Testis (tissue), 2 donors: ENCODE data around the gene NPEPPS.

Experiments used
- POLR2A ChIP-seq: fragments of 450-650 bp; IDR thresholded peaks from one replicate; pipeline ENCODE4 v1.6.1; 2017; ENCODE audit warnings: antibody characterized with exemption, mild to moderate bottlenecking, moderate library complexity
- TF ChIP-seq, protein P1 (sequence below), 3 experiments: fragments of 450-650 bp in 2 of 3; fragments of 200-600 bp in 1 of 3; sonication (generic) in 1 of 3; IDR thresholded peaks; one replicate each; pipeline ENCODE4 v1.5.1; 2016 to 2019; ENCODE audit warnings: antibody characterized with exemption in 3 of 3, mild to moderate bottlenecking in 2 of 3, moderate library complexity in 1 of 3

DNA sequence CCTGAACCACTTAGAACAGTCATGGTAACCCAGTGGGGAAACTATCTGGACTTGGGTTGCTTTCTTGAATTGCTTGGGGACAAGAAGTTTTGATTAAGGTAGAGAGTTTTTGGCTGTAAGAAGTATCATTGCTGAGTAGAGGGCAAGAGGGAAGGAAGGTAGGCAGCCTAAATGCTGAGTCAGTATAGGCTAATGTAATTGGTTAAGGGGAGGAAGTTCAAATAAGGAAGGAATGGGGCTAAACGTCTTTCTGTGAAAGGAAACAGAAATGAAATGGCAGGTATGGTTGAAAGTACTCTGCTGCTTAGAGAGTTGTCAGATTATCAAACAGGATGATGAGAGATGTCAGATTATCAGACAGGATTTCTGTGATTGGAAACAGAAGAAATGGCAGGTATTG, 139.2 kb downstream of the NPEPPS start:
- TF ChIP-seq, protein P1, sequence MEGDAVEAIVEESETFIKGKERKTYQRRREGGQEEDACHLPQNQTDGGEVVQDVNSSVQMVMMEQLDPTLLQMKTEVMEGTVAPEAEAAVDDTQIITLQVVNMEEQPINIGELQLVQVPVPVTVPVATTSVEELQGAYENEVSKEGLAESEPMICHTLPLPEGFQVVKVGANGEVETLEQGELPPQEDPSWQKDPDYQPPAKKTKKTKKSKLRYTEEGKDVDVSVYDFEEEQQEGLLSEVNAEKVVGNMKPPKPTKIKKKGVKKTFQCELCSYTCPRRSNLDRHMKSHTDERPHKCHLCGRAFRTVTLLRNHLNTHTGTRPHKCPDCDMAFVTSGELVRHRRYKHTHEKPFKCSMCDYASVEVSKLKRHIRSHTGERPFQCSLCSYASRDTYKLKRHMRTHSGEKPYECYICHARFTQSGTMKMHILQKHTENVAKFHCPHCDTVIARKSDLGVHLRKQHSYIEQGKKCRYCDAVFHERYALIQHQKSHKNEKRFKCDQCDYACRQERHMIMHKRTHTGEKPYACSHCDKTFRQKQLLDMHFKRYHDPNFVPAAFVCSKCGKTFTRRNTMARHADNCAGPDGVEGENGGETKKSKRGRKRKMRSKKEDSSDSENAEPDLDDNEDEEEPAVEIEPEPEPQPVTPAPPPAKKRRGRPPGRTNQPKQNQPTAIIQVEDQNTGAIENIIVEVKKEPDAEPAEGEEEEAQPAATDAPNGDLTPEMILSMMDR (IDR thresholded peaks at IDR 0.05): no peak
- TF ChIP-seq POLR2A: no peak
